ENCODE results near the gene METRN.

GRCh38 chr16:722835-723633, 8.1 kb downstream of the METRN start:
- TF ChIP-seq EZH2 (IDR thresholded peaks at IDR 0.05; ENCODE audit: low read length, missing control alignments) (no peak), CTCF (conservative IDR thresholded peaks at IDR 0.05 in 1 of 2, IDR thresholded peaks at IDR 0.05 in 1 of 2; ENCODE audit: low read depth in 1 of 2, low read length in 2 of 2) (no peak)

All from fibroblast of lung (primary cell).